ENCODE data around the gene RNPS1.
"Not testable (repeated sequence)": the region's sequence is repeated elsewhere in the genome, so short reads cannot be mapped to it uniquely, and the experiment has no call there.

The RNPS1 gene

GRCh38 chr16:2253293-2253692, 14.6 kb downstream of the RNPS1 start:
- DNase-seq, result no peak

- no peak for DNase-seq
These were observed 15.1 kb downstream of the RNPS1 start for GRCh38 chr16:2252806-2253148.

GRCh38 chr16:2251296-2252111, 16.4 kb downstream of the RNPS1 start, which contains the start of gene ECI1:
ECI1 (minus strand) TSS chr16:2251587; CDS start chr16:2251566, 21 bp downstream.
- DNase-seq, result peak; percentile 98

GRCh38 chr16:2250652-2251295, 17.2 kb downstream of the RNPS1 start:
- DNase-seq, result peak; percentile 62

- DNase-seq, result no peak
These were observed 21.5 kb downstream of the RNPS1 start for GRCh38 chr16:2246301-2246885.

GRCh38 chr16:2244926-2245795, 22.8 kb downstream of the RNPS1 start:
- DNase-seq, result no peak

- no peak for DNase-seq
These were observed 23.6 kb downstream of the RNPS1 start for GRCh38 chr16:2244301-2244700.

- DNase-seq, result no peak
These were observed 24.1 kb downstream of the RNPS1 start for GRCh38 chr16:2243781-2244180.

GRCh38 chr16:2243031-2243528, 24.8 kb downstream of the RNPS1 start:
- peak; percentile 31 for DNase-seq

GRCh38 chr16:2242598-2242997, 25.3 kb downstream of the RNPS1 start:
- DNase-seq, result no peak

GRCh38 chr16:2240331-2240730, 27.6 kb downstream of the RNPS1 start:
- not testable (repeated sequence) for DNase-seq

- no peak for DNase-seq
These were observed 28.9 kb downstream of the RNPS1 start for GRCh38 chr16:2238838-2239675.

GRCh38 chr16:2238150-2238837, 29.6 kb downstream of the RNPS1 start:
- DNase-seq, result peak; percentile 25

GRCh38 chr16:2237493-2238149, 30.3 kb downstream of the RNPS1 start:
- DNase-seq, result peak; percentile 42

- DNase-seq, result no peak
These were observed 30.8 kb downstream of the RNPS1 start for GRCh38 chr16:2237102-2237482.

GRCh38 chr16:2236337-2237101, 31.4 kb downstream of the RNPS1 start, which contains the start of gene DNASE1L2:
DNASE1L2 (plus strand) TSS chr16:2236444; CDS start chr16:2236817, 373 bp downstream.
- peak; percentile 51 for DNase-seq

GRCh38 chr16:2235695-2236336, 32.1 kb downstream of the RNPS1 start:
- no peak for DNase-seq

GRCh38 chr16:2235234-2235651, 32.7 kb downstream of the RNPS1 start:
- DNase-seq, result no peak

GRCh38 chr16:2234813-2235170, 33.1 kb downstream of the RNPS1 start:
- no peak for DNase-seq
